Hepatocyte (in vitro differentiated cells): ENCODE measurements around the gene PCBD1.

Experiments used
- EZH2phosphoT487 ChIP-seq: fragments of 200-600 bp; sonication (generic); IDR thresholded peaks from one replicate; pipeline ENCODE4 v1.6.1; 2018; ENCODE audit warnings: antibody characterized with exemption, mild to moderate bottlenecking, low read depth, moderate library complexity; ENCODE audit not compliant: unreplicated experiment, severe bottlenecking
- TF ChIP-seq, protein P1 (sequence below): fragments of 200-600 bp; sonication (generic); IDR thresholded peaks from 2 replicates; pipeline ENCODE4 v1.5.1; 2016; ENCODE audit warnings: antibody characterized with exemption, mild to moderate bottlenecking; ENCODE audit not compliant: poor library complexity

DNA sequence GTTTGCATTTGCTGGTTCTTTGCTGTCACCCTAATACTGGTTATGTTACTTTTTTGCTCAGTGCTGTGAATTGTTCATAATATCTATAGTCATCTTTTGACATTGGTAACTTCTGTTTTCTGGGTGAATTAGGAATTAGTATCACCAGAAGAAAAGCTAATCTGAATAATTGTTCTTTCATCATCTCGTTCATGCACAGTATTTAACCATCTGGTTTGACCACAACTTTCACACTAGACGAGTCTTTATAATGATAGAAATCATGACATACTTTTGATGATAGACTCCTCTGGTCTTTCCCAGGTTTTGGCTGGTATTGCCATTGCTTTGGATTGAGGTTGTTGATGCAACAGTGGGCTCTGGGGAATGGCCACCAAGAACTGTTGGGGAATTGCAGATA lies 47.5 kb downstream of the PCBD1 start:
- TF ChIP-seq, protein P1, sequence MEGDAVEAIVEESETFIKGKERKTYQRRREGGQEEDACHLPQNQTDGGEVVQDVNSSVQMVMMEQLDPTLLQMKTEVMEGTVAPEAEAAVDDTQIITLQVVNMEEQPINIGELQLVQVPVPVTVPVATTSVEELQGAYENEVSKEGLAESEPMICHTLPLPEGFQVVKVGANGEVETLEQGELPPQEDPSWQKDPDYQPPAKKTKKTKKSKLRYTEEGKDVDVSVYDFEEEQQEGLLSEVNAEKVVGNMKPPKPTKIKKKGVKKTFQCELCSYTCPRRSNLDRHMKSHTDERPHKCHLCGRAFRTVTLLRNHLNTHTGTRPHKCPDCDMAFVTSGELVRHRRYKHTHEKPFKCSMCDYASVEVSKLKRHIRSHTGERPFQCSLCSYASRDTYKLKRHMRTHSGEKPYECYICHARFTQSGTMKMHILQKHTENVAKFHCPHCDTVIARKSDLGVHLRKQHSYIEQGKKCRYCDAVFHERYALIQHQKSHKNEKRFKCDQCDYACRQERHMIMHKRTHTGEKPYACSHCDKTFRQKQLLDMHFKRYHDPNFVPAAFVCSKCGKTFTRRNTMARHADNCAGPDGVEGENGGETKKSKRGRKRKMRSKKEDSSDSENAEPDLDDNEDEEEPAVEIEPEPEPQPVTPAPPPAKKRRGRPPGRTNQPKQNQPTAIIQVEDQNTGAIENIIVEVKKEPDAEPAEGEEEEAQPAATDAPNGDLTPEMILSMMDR, result no peak
- no peak for TF ChIP-seq EZH2phosphoT487
